ENCODE measurements around the gene HAUS2. TPM values are rescaled to one million over a fixed set of nuclear protein-coding genes. Genes with fewer than 3 reads are reported as not detected.

HAUS2 gene
- total and polyA plus RNA-seq, 2 of the 4 experiments (the other 2 are of a cell fraction) = 18.4 to 22.4 TPM

GRCh38 chr15:42608752-42609488 lies 60.3 kb downstream of the HAUS2 start:
- H2BK20ac ChIP-seq (ENCODE audit: low read depth, low read length) = no peak overlapping the region
- TF ChIP-seq RCOR1 (IDR thresholded peaks at IDR 0.05; ENCODE audit: insufficient replicate concordance, low read length) = no peak
- TF ChIP-seq, protein P1, sequence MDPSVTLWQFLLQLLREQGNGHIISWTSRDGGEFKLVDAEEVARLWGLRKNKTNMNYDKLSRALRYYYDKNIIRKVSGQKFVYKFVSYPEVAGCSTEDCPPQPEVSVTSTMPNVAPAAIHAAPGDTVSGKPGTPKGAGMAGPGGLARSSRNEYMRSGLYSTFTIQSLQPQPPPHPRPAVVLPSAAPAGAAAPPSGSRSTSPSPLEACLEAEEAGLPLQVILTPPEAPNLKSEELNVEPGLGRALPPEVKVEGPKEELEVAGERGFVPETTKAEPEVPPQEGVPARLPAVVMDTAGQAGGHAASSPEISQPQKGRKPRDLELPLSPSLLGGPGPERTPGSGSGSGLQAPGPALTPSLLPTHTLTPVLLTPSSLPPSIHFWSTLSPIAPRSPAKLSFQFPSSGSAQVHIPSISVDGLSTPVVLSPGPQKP (IDR thresholded peaks at IDR 0.05; ENCODE audit: borderline replicate concordance, low read depth, low read length) = no peak
- TF ChIP-seq BHLHE40 (IDR thresholded peaks at IDR 0.05; ENCODE audit: low read depth, low read length) = no peak
- TF ChIP-seq MAFK (IDR thresholded peaks at IDR 0.05; ENCODE audit: low read depth, low read length) = no peak
- TF ChIP-seq POLR2A (IDR thresholded peaks at IDR 0.05; ENCODE audit: low read depth, low read length) = no peak
- DNase-seq = no peak
- H3K4ac ChIP-seq (ENCODE audit: low read depth, low read length) = no peak overlapping the region
- peaks cover 4 to 13% of the 10 kb centered on the region in 2 experiments; a peak in 2 of 4 replicates for H3K79me1 ChIP-seq (ENCODE audit: low read depth in 1 of 2, low read length in 2 of 2)
- no peak overlapping the region for H3K23ac ChIP-seq (ENCODE audit: low read depth, low read length)
- ATAC-seq (ENCODE audit: low read depth) = no peak
- H3K14ac ChIP-seq (replicated peaks; ENCODE audit: low read depth, low read length) = no peak overlapping the region
- ChIA-PET POLR2A (ENCODE audit: unreplicated experiment) (no interaction called here), CTCF (no interaction called here)
- H3K9me1 ChIP-seq (ENCODE audit: insufficient read depth, low read length) = peaks cover 7% of the 10 kb centered on the region
- no peak overlapping the region for H3K9ac ChIP-seq (ENCODE audit: low read depth, low read length)
- no peaks in the 10 kb centered on the region for H3K36me3 ChIP-seq (ENCODE audit: control insufficient read depth, insufficient read depth, low read length)
- no peaks in the 10 kb centered on the region for H3K27me3 ChIP-seq (ENCODE audit: control insufficient read depth, insufficient read depth, low read length)
- H3K4me1 ChIP-seq (ENCODE audit: control insufficient read depth, insufficient read depth, low read length) = no peaks in the 10 kb centered on the region
- H3K4me3 ChIP-seq (ENCODE audit: insufficient read depth, low read depth, low read length) = no peak overlapping the region
- dilution Hi-C loops (cut with HindIII; ENCODE audit: low sequenced_read_pairs, unreplicated experiment) = no loop called here
- no peak overlapping the region for H2BK120ac ChIP-seq (ENCODE audit: low read depth, low read length)
- H2AK9ac ChIP-seq (replicated peaks; ENCODE audit: low read depth, low read length, poor library complexity) = no peak overlapping the region
- no peak overlapping the region for H3K27ac ChIP-seq (ENCODE audit: insufficient read depth, low read length)
- no peak overlapping the region for H2AK5ac ChIP-seq (ENCODE audit: low read depth, low read length)
- H2AFZ ChIP-seq (replicated peaks; ENCODE audit: low read length, poor library complexity) = no peak overlapping the region
- H4K8ac ChIP-seq (ENCODE audit: low read depth in 2 of 2, low read length in 2 of 2) = no peak overlapping the region
- intact Hi-C loops (cut with micrococcal nuclease) = no loop called here
- H3K9me3 ChIP-seq (ENCODE audit: control insufficient read depth, insufficient read depth, low read length) = no peaks in the 10 kb centered on the region
- no CpG with 5 or more reads among the region's 7 CpGs for WGBS, 2 experiments (ENCODE audit: extremely low coverage in 2 of 2, insufficient read length in 1 of 2)
- no peaks in the 10 kb centered on the region for H4K20me1 ChIP-seq (ENCODE audit: insufficient read depth, low read length)
- H2BK15ac ChIP-seq (ENCODE audit: low read depth, low read length) = no peak overlapping the region
- H3K4me2 ChIP-seq (ENCODE audit: low read depth, low read length) = no peak overlapping the region
- no peak overlapping the region for H3K18ac ChIP-seq (ENCODE audit: low read depth, low read length)
- no peak overlapping the region for H4K5ac ChIP-seq (ENCODE audit: low read depth, low read length)
- in situ Hi-C loops (cut with MboI; ENCODE audit: low sequenced_read_pairs) = no loop called here
- H4K91ac ChIP-seq (ENCODE audit: insufficient read depth, low read depth, low read length) = no peak overlapping the region
- no peak overlapping the region for H3K56ac ChIP-seq (ENCODE audit: extremely low read depth, insufficient read depth, low read length)
- no peak overlapping the region for H2BK5ac ChIP-seq (ENCODE audit: low read depth, low read length, poor library complexity, severe bottlenecking)
- BruUV-seq (replicated peaks) = no TSS peak

Data from IMR-90 (cell line).